Right lung (tissue), 5 donors: ENCODE measurements around the gene IRF1. TPM values are rescaled to one million over a fixed set of nuclear protein-coding genes. Genes with fewer than 3 reads are reported as not detected.

Source experiments
- DNase-seq, 2 donors: peaks; one replicate each; pipeline ENCODE4 v3.0.0-alpha.2; 2013
- polyA plus RNA-seq, 5 donors: library from polyadenylated mRNA; unstranded; fragments of 120-200 nt; gene quantifications; one replicate each; pipeline versions ENCODE4 v1.2.1 to v1.2.3, GENCODE V29; 2013; ENCODE audit warnings: inconsistent platforms in 1 of 5, low replicate concordance in 1 of 5; ENCODE audit not compliant: insufficient read length in 5 of 5, insufficient read depth in 1 of 5

The IRF1 gene
- polyA plus RNA-seq, 5 donors = 15.1 to 22.4 (median 19.3) TPM

- no peak for DNase-seq
Observed at GRCh38 chr5:132501629-132501956, 11.0 kb upstream of the IRF1 start.

GRCh38 chr5:132500931-132501628 lies 10.5 kb upstream of the IRF1 start:
- DNase-seq = peak in 1 of 2 donors; percentile 58

- DNase-seq = no peak
Observed at GRCh38 chr5:132500244-132500930, 9.8 kb upstream of the IRF1 start.

- DNase-seq = no peak
Observed at GRCh38 chr5:132499440-132500243, 9.1 kb upstream of the IRF1 start.

GRCh38 chr5:132498686-132499271 lies 8.2 kb upstream of the IRF1 start:
- DNase-seq = no peak

- no peak for DNase-seq
Observed at GRCh38 chr5:132498152-132498551, 7.6 kb upstream of the IRF1 start.

GRCh38 chr5:132497488-132497997 lies 7.0 kb upstream of the IRF1 start:
- peak; percentile 54 to 56 for DNase-seq

GRCh38 chr5:132496631-132497487 lies 6.3 kb upstream of the IRF1 start:
- DNase-seq = peak; percentile 78 to 81

- DNase-seq = peak; percentile 84 to 90
Observed at GRCh38 chr5:132496191-132496630, 5.6 kb upstream of the IRF1 start.

- DNase-seq = peak; percentile 88
Observed at GRCh38 chr5:132495667-132496190, 5.2 kb upstream of the IRF1 start.

GRCh38 chr5:132493821-132494220 lies 3.2 kb upstream of the IRF1 start:
- DNase-seq = no peak

GRCh38 chr5:132493241-132493640 lies 2.7 kb upstream of the IRF1 start:
- DNase-seq = no peak

- DNase-seq = no peak
Observed at GRCh38 chr5:132492386-132493125, 2.0 kb upstream of the IRF1 start.

GRCh38 chr5:132491368-132492364 lies 1.1 kb upstream of the IRF1 start:
- DNase-seq = no peak

GRCh38 chr5:132489871-132490483 lies 596 bp downstream of the IRF1 start:
- DNase-seq = peak in 1 of 2 donors; percentile 51

GRCh38 chr5:132489051-132489770 lies 1.4 kb downstream of the IRF1 start:
- no peak for DNase-seq

- no peak for DNase-seq
Observed at GRCh38 chr5:132488590-132488989, 2.0 kb downstream of the IRF1 start.
